ENCODE data around the gene CPLANE1. TPM values are rescaled to one million over a fixed set of nuclear protein-coding genes. Genes with fewer than 3 reads are reported as not detected.

CPLANE1 gene
- total RNA-seq, 2 donors from 2014 or later = 21.1 to 39.2 TPM

DNA sequence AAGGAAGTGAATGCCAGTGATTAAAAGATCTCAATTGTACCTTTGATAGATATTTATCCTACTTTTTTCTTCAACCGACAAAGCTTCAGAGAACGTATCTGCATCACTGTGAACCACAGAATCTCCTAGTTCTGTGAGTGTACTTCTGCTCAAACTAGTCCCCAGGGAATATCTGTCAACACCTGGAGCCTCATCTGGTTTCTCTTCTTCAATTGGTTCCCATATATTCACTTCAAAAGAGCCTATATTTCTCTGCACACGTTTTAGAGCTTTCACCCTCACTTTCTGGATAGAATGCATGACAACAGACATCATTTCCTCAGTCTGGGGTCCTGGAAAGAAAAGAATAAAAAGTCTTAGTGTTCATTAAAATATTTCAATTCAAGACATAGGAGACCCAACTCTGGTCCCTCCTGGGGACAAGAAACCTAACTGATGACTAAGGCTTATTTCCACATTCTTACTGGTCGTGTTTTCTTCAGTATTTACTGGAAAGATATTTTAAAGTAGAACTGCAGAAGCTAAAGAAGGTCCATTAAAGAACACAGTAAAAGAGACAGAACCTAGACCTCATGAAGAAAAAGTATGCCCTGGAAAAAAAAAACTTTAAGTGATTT, 64.3 kb downstream of the CPLANE1 start:
- DNase-seq (no peak), ATAC-seq (no peak)
- Histone ChIP-seq H3K36me3 (replicated peaks in 1 of 2; ENCODE audit: insufficient read depth in 1 of 2, low read depth in 2 of 2) (peaks cover 5 to 7% of the 10 kb centered on the region in 2 donors), H3K27me3 (no peaks in the 10 kb centered on the region), H3K9me3 (no peaks in the 10 kb centered on the region), H3K4me3 (no peak overlapping the region), H3K4me1 (no peaks in the 10 kb centered on the region), H3K27ac (no peak overlapping the region)
- 80 to 89% methylated on average over 4 of the region's 4 CpGs for WGBS, 2 donors
- intact Hi-C loops (cut with DNase I) = no loop called here
- TF ChIP-seq, protein P1, sequence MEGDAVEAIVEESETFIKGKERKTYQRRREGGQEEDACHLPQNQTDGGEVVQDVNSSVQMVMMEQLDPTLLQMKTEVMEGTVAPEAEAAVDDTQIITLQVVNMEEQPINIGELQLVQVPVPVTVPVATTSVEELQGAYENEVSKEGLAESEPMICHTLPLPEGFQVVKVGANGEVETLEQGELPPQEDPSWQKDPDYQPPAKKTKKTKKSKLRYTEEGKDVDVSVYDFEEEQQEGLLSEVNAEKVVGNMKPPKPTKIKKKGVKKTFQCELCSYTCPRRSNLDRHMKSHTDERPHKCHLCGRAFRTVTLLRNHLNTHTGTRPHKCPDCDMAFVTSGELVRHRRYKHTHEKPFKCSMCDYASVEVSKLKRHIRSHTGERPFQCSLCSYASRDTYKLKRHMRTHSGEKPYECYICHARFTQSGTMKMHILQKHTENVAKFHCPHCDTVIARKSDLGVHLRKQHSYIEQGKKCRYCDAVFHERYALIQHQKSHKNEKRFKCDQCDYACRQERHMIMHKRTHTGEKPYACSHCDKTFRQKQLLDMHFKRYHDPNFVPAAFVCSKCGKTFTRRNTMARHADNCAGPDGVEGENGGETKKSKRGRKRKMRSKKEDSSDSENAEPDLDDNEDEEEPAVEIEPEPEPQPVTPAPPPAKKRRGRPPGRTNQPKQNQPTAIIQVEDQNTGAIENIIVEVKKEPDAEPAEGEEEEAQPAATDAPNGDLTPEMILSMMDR (IDR thresholded peaks at IDR 0.05) = no peak
- no peak for TF ChIP-seq POLR2A (IDR thresholded peaks at IDR 0.05)

DNA sequence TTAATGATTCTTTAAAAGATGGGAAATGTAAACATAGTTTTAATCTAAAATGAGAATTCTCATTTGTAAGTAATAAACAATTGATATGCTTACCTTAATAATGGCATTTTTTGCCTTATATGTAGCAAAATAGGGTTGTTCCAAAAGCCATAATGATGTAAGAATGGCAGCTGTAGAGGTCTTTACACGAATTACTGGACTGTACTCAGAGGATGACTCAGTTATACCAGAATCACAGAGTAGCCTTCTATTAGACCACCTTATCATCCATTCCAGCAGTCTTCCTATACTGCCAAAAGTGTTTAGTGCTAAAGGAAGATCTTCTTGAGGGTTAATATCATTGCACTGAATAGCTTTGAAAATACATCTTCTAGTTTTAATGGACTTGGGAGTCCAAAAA, 66.5 kb downstream of the CPLANE1 start:
- Histone ChIP-seq H3K4me3 (no peak overlapping the region), H3K4me1 (no peaks in the 10 kb centered on the region), H3K27me3 (no peaks in the 10 kb centered on the region), H3K36me3 (replicated peaks in 1 of 2; ENCODE audit: insufficient read depth in 1 of 2, low read depth in 2 of 2) (peaks cover 5 to 7% of the 10 kb centered on the region in 2 donors), H3K27ac (no peak overlapping the region), H3K9me3 (no peaks in the 10 kb centered on the region)
- TF ChIP-seq, protein P1 (IDR thresholded peaks at IDR 0.05) = no peak
- no peak for TF ChIP-seq POLR2A (IDR thresholded peaks at IDR 0.05)
- intact Hi-C loops (cut with DNase I) = no loop called here
- no peak for DNase-seq
- no peak for ATAC-seq
- 75 to 76% methylated on average over 1 of the region's 1 CpG for WGBS, 2 donors

DNA sequence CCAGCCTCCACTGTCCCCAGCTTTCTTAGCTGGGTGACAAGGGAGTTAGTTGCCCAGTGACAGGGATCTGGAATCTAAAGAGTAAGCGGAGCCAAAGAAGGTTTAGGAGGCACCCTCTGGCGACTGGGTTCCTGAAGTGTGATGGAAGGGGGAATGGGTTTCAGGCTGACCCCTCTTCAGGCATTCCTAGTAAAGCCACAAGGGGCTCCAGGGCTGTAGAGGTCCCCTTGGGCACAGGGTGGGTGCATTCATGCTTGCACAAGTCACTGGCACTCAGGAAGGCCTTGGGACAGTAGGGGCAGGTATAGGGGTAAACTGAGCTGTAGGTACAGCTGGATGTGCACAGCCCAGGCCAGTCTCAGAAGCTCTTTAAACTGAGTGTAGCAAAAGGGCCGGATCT, 74.2 kb downstream of the CPLANE1 start:
- 86 to 88% methylated on average over 3 of the region's 3 CpGs for WGBS, 2 donors
- TF ChIP-seq, protein P1 (IDR thresholded peaks at IDR 0.05) = no peak
- no peak for TF ChIP-seq POLR2A (IDR thresholded peaks at IDR 0.05)
- Histone ChIP-seq H3K4me1 (no peaks in the 10 kb centered on the region), H3K4me3 (no peak overlapping the region), H3K9me3 (no peaks in the 10 kb centered on the region), H3K36me3 (replicated peaks in 1 of 2; ENCODE audit: insufficient read depth in 1 of 2, low read depth in 2 of 2) (peaks cover 0 to 19% of the 10 kb centered on the region in 2 donors), H3K27ac (no peak overlapping the region), H3K27me3 (no peaks in the 10 kb centered on the region)
- intact Hi-C loops (cut with DNase I) = no loop called here
- ATAC-seq (no peak), DNase-seq (no peak)

DNA sequence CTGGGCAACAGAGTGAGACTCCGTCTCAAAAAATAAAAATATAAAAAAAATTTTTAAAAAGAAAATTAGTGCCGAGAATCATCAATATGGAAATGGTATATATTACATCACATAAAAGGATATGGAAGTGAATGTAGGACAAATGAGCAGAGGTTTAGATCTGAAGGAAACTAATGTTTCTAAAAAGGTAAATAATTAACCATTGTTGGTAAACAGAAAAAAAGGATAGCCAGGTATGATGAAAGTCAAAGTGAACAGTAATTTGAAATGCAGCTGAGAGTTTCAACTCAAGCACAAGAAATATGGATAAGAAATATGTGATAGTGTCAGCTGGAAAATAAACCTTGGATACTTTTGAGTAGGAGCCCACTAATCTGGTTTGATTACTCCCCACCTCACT, 76.2 kb downstream of the CPLANE1 start:
- Histone ChIP-seq H3K9me3 (no peaks in the 10 kb centered on the region), H3K36me3 (replicated peaks in 1 of 2; ENCODE audit: insufficient read depth in 1 of 2, low read depth in 2 of 2) (peaks cover 0 to 25% of the 10 kb centered on the region in 2 donors), H3K4me1 (no peaks in the 10 kb centered on the region), H3K4me3 (no peak overlapping the region), H3K27me3 (no peaks in the 10 kb centered on the region), H3K27ac (no peak overlapping the region)
- TF ChIP-seq POLR2A (IDR thresholded peaks at IDR 0.05) = no peak
- TF ChIP-seq, protein P1 (IDR thresholded peaks at IDR 0.05) = no peak
- intact Hi-C loops (cut with DNase I) = no loop called here
- 92 to 100% methylated on average over 2 of the region's 2 CpGs for WGBS, 2 donors
- DNase-seq (no peak), ATAC-seq (no peak)

DNA sequence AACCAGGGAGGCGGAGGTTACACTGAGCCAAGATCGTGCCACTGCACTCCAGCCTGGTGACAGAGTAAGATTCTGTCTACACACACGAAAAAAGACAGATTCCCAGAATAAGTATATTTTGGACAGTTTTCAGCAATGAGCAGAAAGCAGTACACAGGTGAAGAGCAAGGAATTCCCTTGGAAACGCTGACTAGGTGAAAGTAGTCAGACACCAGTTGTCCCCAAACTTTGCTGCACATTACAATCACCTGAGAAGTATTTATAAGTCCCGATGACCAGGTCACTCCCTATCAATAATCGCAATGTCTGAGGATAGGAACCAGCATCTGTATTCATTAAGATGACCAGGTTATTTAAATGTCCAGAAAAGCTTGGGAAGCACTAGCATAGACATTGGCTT, 78.3 kb downstream of the CPLANE1 start:
- Histone ChIP-seq H3K4me3 (no peak overlapping the region), H3K27ac (no peak overlapping the region), H3K36me3 (replicated peaks in 1 of 2; ENCODE audit: insufficient read depth in 1 of 2, low read depth in 2 of 2) (peaks cover 0 to 21% of the 10 kb centered on the region in 2 donors), H3K9me3 (no peaks in the 10 kb centered on the region), H3K27me3 (no peaks in the 10 kb centered on the region), H3K4me1 (peaks cover 4% of the 10 kb centered on the region)
- no peak for TF ChIP-seq POLR2A (IDR thresholded peaks at IDR 0.05)
- TF ChIP-seq, protein P1 (IDR thresholded peaks at IDR 0.05) = no peak
- no peak for DNase-seq
- 88 to 94% methylated on average over 6 of the region's 6 CpGs for WGBS, 2 donors
- no peak for ATAC-seq
- intact Hi-C loops (cut with DNase I) = no loop called here

Measured in body of pancreas (tissue), 4 donors.